Hepatic stellate cell (primary cell): ENCODE measurements around the gene FAM156B.
"Not testable (repeated sequence)": the region's sequence is repeated elsewhere in the genome, so short reads cannot be mapped to it uniquely, and the experiment has no call there.

Experiments used
- DNase-seq: peaks from one replicate; pipeline ENCODE4 v3.0.0; 2011; ENCODE audit warnings: low spot score

FAM156B gene, protein sequence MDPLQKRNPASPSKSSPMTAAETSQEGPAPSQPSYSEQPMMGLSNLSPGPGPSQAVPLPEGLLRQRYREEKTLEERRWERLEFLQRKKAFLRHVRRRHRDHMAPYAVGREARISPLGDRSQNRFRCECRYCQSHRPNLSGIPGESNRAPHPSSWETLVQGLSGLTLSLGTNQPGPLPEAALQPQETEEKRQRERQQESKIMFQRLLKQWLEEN

GRCh38 chrX:52896855-52897709, at the start of gene FAM156B:
FAM156B (plus strand) TSS chrX:52897330; CDS start chrX:52907226, 9,896 bp downstream.
- not testable (repeated sequence) for DNase-seq

DNA sequence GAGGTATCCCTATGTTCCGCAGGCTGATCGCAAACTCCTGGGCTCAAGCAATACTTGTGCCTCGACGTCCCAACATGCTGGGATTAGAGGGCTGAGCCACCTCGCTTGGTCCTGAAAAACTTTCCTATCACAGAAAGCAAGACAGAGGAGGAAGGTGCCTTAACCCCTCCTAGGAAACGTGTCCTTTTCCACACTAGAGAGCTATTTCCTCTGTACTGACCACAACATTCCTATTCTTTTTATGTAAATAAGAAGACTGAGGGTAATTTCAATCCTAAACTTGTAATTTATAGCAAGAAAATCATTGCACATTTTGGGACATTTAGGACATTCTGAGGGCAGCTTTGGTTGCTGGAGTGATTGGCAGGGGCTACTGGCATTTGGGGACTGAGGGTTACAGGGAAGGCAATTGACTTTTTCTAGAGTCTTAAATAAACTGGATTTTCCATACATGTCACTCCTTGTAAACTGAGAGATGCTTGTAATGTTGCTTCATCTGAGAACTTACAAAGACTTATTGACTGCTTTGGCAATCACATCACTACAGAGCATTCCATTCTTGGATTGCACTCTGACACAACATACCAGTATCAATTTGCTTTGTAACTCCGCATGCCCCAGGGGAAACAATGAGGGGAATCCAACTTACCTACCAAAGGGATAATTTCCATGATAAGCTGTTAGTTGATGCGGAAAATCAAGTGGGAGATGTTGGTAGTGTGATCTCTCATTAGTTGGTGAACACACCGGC, 44.8 kb upstream of the FAM156B start:
- no peak for DNase-seq

DNA sequence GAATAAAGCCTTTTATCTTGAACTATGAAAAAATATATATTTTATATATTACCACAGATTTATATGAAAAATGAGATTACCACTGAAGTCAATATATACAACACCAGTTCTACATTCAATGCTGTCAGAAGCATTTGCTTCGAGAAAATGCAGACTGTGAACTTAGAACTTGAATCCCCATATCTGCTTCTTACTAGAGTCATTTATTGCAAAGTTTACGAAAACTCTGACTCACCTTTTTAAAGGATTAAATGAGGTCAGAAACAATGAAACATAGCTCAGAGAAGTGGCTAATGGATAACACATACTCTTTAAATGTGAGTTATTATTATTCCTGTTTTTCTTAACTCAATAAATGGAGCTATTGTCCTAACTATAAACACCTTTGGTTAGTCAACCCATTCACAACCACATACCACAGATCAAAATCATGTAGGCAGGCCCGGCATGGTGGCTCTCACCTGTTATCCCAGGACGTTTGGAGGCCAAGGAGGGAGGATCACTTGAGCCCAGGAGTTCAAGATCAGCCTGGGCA, 40.1 kb upstream of the FAM156B start:
- DNase-seq = not testable (repeated sequence)

DNA sequence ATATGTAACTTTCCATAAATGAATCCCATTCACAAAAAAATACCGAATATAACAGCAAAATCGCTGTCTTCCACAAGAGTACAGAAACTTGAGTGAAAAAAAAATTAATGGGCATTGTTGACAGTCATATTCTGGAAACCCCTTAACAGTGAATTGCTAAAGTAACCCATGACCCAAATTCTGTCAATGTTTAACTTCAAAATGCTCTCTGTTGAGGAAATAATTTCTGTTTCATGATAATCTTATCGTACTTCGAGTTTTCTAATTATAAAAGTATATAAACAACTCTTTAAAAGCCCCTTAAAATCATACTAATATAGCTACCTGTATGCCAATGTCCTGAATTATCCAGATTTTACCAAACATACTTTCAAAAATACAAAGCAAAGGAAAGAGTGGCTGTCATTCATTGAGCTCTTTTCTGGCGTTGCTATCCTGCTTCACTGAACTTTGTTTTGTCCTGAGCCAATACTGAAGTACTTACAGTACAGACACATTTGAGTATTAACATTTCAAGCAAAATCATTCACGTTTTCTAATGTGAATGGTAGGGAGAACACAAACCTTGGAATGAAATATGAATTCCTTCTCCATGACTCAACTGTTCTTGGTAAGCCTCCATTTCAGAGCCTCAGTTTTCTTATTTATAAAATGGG, 31.7 kb upstream of the FAM156B start:
- no peak for DNase-seq

DNA sequence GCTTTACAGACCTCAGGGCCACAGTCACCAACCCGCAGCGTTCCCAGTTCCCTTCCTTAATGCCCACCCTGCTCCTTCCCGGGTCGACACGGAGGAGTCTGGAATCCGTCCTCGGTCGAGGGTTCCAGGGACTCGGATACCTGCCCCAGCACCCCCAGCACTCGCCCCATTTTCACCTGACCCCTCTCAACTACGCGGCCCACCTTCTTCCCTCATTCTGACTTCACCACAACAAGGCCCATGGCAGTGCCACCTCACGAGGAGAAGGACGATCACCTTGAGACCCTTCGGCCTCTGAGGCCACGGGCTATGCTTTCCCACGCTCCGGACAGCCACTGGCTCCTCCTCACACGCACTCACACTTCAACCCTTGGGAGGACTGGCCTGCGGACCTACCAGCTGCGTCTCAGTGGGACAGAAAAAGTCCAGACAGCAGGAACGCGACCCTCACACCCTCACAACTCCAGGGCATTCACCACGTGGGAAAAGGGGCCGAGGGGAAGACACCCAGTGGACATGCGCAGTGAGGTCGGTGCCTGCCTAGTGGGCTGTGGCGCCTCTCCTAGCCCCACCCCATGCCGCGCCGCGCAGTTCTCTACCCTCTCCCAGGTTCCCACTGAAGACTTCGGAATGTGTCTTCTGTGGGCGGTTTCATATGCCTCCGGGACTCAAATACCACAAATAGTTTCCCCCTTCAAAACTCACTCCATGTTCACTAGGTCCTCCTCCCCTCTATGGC, 29.4 kb upstream of the FAM156B start, which contains the start of gene XAGE3:
Gene XAGE3, minus strand, starts transcription at position 474 of the 739 bp plus-strand sequence. CDS start 950 bp downstream, outside the sequence.
- no peak for DNase-seq

DNA sequence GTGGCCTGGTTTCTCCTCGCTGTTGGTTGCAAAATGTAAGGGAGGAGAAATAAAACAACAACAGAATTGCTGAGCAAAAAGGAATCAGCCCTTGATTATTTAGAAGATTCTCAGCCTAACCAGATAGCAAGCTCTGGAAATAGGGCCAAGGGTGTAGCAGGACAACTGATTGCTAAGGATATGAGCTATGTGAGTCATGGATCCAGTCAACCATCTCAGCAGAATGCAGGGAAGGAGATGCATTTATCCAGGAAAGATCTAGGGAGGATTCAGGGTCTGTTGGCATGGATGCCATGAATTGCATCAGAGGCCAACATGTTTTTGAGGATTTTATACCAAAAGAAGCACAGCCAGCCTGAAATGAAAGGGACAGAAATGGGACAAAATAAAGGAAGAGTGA, 27.1 kb upstream of the FAM156B start:
- DNase-seq = no peak

DNA sequence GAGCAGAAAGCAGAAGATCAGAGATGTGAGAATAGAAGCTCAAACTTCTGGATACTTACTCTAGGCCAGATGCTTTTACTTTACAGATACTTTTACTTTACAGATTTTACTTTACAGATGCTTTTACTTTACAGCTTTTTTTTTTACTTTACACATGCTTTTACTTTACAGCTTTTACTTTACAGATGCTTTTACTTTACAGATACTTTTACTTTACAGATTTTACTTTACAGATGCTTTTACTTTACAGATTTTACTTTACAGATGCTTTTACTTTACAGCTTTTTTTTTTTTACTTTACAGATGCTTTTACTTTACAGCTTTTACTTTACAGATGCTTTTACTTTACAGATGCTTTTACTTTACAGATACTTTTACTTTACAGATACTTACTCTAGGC, 23.3 kb upstream of the FAM156B start:
- DNase-seq = not testable (repeated sequence)

DNA sequence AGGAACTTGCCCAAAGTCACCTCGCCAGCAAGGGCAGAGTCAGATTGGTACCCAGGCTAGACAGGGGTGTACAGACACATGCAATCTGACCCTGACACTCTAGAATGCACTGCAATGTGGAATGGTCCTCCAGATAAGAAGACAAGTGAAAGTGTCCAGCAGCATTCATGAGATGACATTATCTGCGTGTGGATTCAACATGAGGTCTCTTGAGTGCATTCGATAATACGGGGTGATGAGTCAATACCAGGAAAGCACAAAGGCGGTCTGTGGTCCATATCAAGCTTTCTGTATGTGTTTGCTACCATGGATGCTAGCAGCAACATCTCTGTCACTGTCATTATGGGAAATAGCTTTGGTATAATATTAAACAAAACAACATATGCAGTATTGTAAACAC, 22.5 kb upstream of the FAM156B start:
- no peak for DNase-seq

- not testable (repeated sequence) for DNase-seq
These were observed 21.7 kb upstream of the FAM156B start for GRCh38 chrX:52875436-52875835.

DNA sequence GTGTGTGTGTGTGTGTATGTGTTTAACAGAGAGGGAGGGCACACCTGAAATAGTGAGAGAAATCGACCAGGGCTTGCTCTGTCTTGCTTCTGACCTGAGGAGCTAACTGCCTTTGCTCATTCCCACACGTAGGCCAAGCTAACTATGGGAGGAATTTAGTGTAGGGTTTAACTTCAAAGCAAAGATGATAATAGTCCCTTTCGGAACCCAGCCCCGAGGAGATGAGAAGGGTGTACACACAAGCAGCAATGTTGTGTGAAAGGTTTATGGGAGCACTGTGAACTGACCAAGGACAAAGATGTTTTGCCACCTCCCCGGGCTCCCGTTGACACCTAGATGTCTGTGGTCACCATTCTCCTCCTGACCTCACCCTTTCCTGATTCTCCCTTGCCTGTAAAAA, 20.7 kb upstream of the FAM156B start:
- DNase-seq = not testable (repeated sequence)

- DNase-seq = not testable (repeated sequence)
These were observed 9.7 kb upstream of the FAM156B start for GRCh38 chrX:52887459-52887858.

GRCh38 chrX:52888090-52888489, 9.0 kb upstream of the FAM156B start:
- DNase-seq = not testable (repeated sequence)

- not testable (repeated sequence) for DNase-seq
These were observed 692 bp upstream of the FAM156B start for GRCh38 chrX:52896438-52896837.

GRCh38 chrX:52905531-52905930, 8.4 kb downstream of the FAM156B start:
- not testable (repeated sequence) for DNase-seq

DNA sequence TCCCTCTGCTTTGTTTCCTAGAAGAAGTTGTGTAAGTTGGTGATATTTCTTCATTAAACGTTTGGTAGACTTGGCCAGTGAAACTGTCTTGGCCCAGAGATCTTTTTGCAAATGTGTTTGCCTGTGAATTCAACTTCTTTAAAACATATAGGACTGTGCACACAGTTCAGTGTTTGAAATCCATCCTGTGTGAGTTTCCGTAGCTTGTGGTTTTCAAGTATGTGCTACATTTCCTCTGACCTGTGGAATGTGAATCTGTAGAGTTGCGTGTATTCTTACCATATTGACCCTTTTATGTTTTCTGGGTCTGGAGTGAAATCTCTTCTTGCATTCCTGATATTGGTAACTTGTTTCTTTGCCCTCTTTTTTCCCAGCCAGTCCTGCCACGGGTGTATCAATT, 8.9 kb downstream of the FAM156B start:
- not testable (repeated sequence) for DNase-seq

- not testable (repeated sequence) for DNase-seq
These were observed 10.0 kb downstream of the FAM156B start for GRCh38 chrX:52907137-52907536.

DNA sequence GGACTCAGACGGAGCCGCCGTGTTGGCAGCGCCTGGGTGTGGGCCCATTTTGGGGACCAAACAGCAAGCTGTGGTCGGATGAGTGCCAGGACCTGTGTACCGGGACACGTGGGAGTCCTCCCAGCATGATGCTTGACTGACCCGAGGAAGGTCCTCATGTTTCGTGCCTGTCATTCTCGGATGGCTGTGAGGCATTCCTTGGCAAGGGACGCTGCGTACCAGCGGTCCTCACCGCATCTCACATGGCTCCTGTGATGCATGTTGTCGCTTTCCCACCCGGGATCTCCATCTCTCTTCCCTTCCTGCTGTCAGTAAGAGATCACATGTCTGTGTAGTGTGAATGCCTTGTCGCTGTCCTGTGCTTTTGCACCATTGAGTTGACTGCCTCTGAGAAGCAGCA, 10.8 kb downstream of the FAM156B start:
- not testable (repeated sequence) for DNase-seq

- DNase-seq = not testable (repeated sequence)
These were observed 12.3 kb downstream of the FAM156B start for GRCh38 chrX:52909313-52909969.

- DNase-seq = not testable (repeated sequence)
These were observed 16.6 kb downstream of the FAM156B start for GRCh38 chrX:52913681-52914080.

GRCh38 chrX:52914704-52915103, 17.6 kb downstream of the FAM156B start:
- DNase-seq = not testable (repeated sequence)
